ENCODE measurements around the gene MC2R.

Gene MC2R

DNA sequence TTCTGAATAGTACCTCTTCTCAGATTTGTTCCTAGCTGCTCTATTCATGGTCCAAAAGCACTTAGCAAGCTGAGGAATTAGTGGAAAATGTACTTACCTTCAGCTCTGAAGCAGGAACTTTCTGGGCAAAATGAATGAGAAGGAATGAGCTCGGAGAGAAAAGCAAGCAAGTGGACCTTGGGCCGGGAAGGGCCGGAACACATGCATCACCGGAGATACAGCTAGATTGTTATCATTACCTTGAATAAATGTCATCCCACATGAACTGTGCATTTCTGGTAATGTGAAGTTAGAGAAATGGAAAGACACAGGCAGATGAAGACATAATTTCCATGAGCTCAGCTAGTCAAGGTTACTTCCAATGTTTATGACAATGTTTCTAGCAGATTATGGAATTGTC lies at the start of gene MC2R:
MC2R (minus strand) TSS at position 146 of the 400 bp plus-strand sequence. CDS start 30,018 bp downstream, outside the sequence.
- no peak for DNase-seq

DNA sequence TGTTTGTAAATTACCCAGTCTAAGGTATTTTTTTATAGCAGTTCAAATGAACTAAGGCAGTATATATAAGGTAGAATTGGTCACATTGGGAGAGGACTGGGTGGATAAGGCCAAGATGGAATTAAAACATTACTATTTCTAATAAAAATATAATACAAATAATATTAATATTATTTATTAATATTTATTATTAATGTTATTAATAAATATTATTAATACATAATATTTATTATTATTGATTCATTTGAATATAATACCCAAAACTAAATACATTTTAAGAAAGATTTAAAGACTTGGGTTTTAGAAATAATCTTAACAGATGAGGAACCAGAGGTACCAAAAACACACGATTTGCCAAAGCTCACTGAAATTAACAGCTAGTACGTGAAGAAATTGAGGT lies 30.5 kb upstream of the MC2R start:
- no peak for DNase-seq

GRCh38 chr18:13943338-13943737 lies 28.0 kb upstream of the MC2R start:
- DNase-seq, result no peak

GRCh38 chr18:13940326-13940725 lies 25.0 kb upstream of the MC2R start:
- no peak for DNase-seq

- DNase-seq, result no peak
Observed at GRCh38 chr18:13934676-13935075, 19.3 kb upstream of the MC2R start.

- DNase-seq, result no peak
Observed at GRCh38 chr18:13934058-13934457, 18.7 kb upstream of the MC2R start.

GRCh38 chr18:13932285-13933025 lies 17.1 kb upstream of the MC2R start:
- no peak for DNase-seq

DNA sequence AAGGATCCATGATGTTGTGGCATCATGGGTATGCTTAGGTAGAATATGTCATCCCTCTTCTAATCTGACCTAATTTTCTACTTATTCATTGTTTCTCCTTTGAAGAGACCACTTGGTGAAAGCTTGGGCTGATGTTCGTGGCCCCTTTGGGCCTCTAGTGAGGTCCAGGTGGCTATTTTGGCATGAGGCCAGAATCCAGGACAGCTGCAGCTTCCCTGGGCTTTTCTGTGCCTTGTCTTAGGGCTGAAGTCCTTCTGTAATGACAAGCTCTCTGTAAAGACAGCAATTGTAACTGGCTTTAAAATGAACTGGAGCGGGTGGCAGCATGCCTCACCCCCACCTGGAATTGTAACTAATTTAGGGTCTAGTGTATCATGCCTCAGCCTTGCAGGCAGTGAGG lies 15.6 kb upstream of the MC2R start:
- no peak for DNase-seq

DNA sequence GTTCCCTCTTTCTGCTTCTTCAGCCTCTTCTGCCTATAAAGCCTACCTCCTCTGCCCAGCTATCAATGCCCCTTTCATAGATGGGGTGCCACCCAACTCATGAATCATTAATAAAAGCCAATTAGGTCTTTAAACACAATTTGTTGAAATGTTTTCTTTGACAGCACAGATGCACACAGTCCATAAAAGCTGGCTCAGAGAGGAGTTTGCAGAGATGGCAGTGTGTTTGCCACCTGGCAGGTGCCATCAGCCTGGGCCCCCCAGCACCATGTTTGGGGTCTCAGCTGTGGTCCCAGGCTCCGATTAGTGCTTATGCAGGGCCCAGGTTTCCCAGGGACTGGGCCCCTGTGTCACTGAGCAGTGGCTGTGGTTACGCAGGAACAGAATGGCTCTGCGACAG lies 7.9 kb upstream of the MC2R start:
- DNase-seq, result no peak

GRCh38 chr18:13918898-13919297 lies 3.6 kb upstream of the MC2R start:
- no peak for DNase-seq

GRCh38 chr18:13917401-13917800 lies 2.1 kb upstream of the MC2R start:
- no peak for DNase-seq

- no peak for DNase-seq
Observed at GRCh38 chr18:13916559-13916958, 1.2 kb upstream of the MC2R start.

GRCh38 chr18:13915995-13916431 lies 677 bp upstream of the MC2R start:
- no peak for DNase-seq

DNA sequence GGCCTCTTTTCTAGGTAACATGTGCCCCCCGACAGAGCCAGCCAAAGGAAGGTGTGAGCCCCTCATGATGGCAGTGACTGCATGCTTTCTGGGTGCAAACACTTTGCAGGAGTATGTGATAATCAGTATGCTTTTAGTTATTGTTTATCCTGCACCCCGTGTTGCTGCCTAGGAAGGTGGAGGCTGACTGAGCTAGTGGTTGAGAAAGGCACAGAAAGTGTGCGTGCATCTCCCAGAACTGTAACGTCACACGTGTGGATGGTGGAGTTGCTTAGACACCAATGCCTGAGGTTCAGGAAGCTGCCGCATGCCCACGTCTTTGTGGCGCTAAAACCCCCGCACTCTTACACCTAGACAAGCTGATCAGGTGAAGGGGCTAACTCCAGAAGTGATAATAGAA lies 580 bp downstream of the MC2R start:
- DNase-seq, result no peak

GRCh38 chr18:13914170-13914569 lies 1.2 kb downstream of the MC2R start:
- no peak for DNase-seq

DNA sequence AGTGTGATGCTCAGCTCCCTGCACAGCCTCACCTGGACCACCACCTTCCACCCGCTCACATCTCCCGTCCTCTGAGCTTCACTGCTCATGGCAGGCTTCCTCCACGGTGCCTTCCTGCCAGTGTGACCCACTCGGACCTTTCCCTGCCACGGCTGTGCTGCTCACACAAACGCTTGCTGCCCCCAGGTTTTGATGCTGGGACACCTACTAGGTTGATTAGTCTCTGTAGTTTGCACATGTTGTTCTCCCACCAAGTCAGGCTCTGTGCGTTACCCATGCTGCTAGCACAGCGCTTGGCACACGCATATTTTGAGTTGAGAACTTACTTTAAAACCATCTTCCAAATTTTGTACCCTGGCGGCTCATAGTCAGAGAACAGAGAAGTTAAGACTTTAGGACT lies 2.1 kb downstream of the MC2R start:
- DNase-seq, result no peak

DNA sequence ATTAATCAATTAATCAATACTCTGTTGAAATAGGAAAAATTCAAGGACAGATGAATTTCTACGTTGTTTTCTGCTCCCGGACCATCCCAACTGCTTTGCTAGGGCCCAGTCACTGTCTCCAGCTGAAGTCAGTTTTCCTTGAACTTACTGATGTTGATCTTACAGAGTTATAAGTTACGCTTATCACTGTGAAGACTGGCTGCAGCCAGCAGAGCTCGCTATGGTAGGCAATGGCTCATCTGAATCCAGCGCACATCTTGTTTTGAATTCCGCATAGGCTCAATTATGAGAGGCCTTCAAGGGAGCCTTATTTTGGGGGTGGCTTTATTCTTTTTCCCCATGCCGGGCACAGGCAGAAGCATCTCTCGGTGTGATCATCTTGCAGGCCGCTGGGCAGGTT lies 2.7 kb downstream of the MC2R start:
- no peak for DNase-seq

- DNase-seq, result no peak
Observed at GRCh38 chr18:13910986-13911385, 4.3 kb downstream of the MC2R start.

DNA sequence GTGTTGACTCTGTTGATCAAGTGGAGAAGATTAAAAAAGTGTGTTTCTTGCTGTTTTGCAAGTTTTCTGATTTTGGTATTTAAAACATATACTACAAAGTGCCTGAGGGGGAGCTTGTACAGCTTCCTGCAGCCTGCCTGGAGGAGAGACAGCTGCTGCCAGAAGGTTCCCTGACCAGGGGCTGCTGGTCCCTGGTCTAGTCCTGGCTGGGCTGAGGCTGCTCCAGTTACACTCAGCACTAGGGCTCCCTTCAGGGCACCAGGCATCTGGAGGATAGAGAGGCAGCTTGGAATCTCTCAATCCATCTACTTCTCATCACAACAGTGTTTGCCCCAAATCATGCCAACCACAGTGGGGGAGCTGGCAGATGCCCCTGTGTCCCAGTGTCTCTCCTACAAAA lies 4.8 kb downstream of the MC2R start:
- DNase-seq, result no peak

- no peak for DNase-seq
Observed at GRCh38 chr18:13909141-13909940, 6.0 kb downstream of the MC2R start.

DNA sequence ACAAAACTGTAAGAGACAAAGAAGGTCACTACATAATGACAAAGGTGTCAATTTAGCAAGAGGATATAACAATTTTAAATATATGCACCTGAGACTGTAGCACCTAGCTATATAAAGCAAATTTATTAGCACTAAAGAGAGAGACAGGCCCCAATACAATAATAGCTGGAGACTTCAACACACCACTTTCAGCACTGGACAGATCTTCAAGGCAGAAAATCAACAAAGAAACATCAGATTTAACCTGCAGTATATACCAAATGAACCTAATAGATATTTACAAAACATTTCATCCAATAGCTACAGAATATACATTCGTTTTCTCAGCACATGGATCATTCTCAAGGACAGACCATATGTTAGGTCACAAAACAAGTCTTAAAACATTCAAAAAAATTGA lies 14.7 kb downstream of the MC2R start:
- no peak for DNase-seq

- DNase-seq, result no peak
Observed at GRCh38 chr18:13895505-13896033, 19.8 kb downstream of the MC2R start.

DNA sequence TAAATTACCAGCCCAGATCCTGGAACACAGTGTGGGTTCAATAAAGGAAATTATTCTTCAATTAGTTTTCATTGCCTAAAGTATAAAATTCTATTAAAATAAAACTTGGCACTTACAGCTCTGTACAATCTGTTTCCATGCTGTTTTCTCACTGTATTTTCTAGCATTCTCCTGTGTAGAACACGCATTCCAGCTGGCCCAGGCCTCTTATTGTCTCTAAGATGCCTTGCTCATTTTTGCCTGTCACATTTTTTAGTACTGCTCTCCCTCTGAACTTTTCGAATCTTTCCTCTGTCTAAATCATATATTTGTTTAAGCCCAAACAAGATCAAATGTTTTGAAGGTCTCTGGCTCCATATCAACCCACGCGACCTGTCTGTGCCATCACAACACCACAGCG lies 20.8 kb downstream of the MC2R start:
- DNase-seq, result no peak

- DNase-seq, result no peak
Observed at GRCh38 chr18:13893418-13893760, 21.9 kb downstream of the MC2R start.
